ENCODE measurements around the gene FOXI2.

Gene FOXI2

DNA sequence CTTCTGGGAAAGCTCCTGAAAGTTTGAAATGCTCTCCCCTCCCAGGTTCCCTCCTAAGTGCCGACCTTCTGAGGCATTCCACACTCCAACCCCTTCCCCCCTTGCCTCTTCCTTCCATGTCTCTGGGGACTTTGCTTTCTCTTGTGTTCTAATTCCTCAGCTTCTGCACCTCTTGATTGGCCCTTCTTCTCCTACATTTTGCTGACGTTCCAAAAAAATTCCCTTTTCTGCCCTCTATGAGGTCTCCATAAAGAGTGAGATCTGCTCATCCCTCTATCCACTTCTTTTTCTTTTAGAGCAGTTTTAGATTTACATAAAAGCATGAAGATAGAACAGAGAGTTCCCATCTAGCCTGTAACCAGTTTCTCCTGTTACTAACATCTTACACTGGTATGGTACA lies 22.3 kb downstream of the FOXI2 start:
- no peak overlapping the region for H3K4me3 ChIP-seq (replicated peaks; ENCODE audit: low read depth, low read length)
- DNase-seq (ENCODE audit: extremely low read depth, low read depth), result no peak
- TF ChIP-seq, protein P1, sequence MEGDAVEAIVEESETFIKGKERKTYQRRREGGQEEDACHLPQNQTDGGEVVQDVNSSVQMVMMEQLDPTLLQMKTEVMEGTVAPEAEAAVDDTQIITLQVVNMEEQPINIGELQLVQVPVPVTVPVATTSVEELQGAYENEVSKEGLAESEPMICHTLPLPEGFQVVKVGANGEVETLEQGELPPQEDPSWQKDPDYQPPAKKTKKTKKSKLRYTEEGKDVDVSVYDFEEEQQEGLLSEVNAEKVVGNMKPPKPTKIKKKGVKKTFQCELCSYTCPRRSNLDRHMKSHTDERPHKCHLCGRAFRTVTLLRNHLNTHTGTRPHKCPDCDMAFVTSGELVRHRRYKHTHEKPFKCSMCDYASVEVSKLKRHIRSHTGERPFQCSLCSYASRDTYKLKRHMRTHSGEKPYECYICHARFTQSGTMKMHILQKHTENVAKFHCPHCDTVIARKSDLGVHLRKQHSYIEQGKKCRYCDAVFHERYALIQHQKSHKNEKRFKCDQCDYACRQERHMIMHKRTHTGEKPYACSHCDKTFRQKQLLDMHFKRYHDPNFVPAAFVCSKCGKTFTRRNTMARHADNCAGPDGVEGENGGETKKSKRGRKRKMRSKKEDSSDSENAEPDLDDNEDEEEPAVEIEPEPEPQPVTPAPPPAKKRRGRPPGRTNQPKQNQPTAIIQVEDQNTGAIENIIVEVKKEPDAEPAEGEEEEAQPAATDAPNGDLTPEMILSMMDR (IDR thresholded peaks at IDR 0.05; ENCODE audit: low read depth, low read length, missing control alignments), result no peak

DNA sequence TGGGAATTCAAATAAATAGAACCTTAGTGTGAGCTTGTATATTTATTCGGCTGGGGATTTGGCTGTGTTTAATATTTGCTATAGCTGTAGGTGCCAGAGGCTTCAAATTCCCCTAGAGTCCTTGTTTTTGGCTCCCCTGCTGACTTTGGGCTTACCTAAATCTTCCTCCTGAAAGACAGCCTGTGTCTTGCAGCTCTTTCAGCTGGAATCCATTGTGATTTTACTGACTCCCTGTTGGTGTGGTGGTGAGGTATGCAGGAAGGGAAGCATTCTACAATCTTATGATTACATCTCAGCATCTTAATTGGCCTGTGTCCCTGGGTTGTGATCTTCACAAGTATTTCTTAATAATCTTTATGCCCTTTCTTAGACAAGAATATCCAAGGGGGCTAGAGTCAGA lies 25.9 kb downstream of the FOXI2 start:
- DNase-seq (ENCODE audit: extremely low read depth, low read depth), result no peak
- TF ChIP-seq, protein P1 (IDR thresholded peaks at IDR 0.05; ENCODE audit: low read depth, low read length, missing control alignments), result no peak
- H3K4me3 ChIP-seq (replicated peaks; ENCODE audit: low read depth, low read length), result no peak overlapping the region

DNA sequence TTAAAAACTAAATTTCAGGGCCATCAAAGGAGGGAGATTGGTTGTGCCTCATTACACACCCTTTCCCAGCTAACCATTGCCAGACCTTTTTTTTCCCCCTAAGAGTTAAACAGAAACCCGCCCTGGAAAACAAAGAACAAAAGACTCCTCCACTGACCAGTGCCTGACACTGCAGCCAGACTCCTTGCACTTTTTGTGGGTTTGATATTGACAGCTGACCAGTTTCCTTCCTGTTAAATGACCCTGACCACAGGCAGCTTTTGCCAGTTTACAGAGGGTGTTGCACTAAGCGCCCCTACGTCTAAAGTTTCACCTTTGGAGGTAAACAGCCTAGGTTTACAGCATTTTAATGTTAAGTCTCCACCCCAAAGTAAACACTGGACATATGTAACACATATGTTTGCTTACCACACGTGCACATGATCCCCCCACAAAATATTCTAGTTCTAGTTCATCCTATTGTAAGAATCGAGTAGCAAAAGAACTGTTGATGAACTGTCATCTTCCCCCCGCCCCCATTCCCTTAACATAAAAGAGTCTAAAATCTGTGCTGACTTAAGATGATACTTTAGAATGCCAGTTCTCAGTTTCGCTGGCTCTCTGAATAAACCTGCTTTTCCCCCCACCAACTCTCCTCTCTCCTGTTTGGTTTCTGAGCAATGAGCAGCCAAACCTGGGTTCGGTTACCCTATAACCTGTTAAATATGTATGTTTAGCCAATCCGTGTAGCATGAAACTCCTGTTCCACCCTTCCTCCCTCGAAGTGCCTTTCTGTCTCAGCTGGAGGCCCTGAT lies 38.0 kb downstream of the FOXI2 start:
- no peak overlapping the region for H3K4me3 ChIP-seq (replicated peaks; ENCODE audit: low read depth, low read length)
- DNase-seq (ENCODE audit: extremely low read depth, low read depth), result no peak
- TF ChIP-seq, protein P1 (IDR thresholded peaks at IDR 0.05; ENCODE audit: low read depth, low read length, missing control alignments), result no peak

DNA sequence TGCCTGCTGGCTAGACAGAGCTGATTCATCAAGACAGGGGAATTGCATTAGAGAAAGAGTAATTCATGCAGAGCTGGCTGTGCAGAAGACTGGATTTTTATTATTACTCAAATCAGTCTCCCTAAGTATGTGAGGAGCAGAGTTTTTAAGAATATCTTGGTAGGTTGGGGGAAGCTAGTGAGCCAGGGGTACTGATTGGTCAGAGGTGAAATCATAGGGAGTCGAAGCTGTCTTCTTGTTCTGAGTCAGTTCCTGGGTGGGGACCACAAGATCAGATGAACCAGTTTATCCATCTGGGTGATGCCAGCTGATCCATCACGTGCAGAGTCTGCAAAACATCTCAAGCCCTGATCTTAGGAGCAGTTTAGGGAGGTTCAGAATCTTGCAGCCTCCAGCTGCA lies 39.8 kb downstream of the FOXI2 start:
- H3K4me3 ChIP-seq (replicated peaks; ENCODE audit: low read depth, low read length), result no peak overlapping the region
- TF ChIP-seq, protein P1 (IDR thresholded peaks at IDR 0.05; ENCODE audit: low read depth, low read length, missing control alignments), result no peak
- DNase-seq (ENCODE audit: extremely low read depth, low read depth), result no peak

DNA sequence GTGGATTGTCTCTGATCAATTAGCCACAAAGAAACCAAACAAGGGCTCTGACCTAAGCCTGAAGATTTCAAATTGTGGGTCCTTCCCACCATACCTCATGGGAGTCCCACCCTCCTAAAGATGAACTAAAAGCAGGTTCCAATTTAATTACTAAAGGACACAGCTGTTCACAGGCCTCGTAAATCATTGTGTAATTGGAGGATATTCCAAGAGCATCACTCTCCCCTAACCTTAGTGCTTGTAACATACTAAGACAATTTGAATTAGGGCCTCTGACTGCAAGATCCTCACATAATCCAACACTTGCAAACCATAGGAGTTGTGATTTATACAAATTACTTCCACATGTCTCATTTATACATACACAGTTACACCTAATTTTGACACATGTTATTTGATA lies 44.4 kb downstream of the FOXI2 start:
- no peak for DNase-seq (ENCODE audit: extremely low read depth, low read depth)
- TF ChIP-seq, protein P1 (IDR thresholded peaks at IDR 0.05; ENCODE audit: low read depth, low read length, missing control alignments), result no peak

DNA sequence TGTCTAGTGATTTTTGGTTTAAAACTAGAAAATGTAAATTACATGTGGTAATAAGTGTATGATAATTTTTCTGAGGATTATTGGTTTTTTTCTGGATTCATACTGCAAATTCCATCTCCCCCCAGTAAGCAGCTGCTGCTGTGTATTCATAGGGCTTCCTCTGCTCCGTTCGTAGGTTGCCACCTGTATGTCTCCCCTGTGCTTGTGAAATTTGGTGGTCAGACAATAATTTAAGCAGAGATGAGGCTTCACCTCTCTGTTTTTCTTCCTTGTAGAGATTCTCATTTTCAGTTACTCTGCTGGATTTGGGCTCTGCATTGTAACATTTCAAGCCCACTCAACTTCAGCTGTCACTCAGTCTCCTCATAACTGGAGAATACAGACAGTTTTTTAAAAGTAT lies 50.9 kb downstream of the FOXI2 start:
- DNase-seq (ENCODE audit: extremely low read depth, low read depth), result no peak
- TF ChIP-seq, protein P1 (IDR thresholded peaks at IDR 0.05; ENCODE audit: low read depth, low read length, missing control alignments), result no peak
- no peak overlapping the region for H3K4me3 ChIP-seq (replicated peaks; ENCODE audit: low read depth, low read length)

More for the DNA sequence above, 44.4 kb downstream of the FOXI2 start:
- no peak overlapping the region for H3K4me3 ChIP-seq (replicated peaks; ENCODE audit: low read depth, low read length)
